A549 treated with Hydrocortisone at 1 μM for 4 hours (cell line): ENCODE data around the gene TWF1. TPM values are rescaled to one million over a fixed set of nuclear protein-coding genes. Genes with fewer than 3 reads are reported as not detected.

Experiments
- total RNA-seq: library from RNA; stranded (reverse); fragments of 200-300 nt; extraction: Qiagen RNA extraction; gene quantifications from 5 replicates; pipeline ENCODE4 v1.2.3, GENCODE V29; 2022

TWF1 gene
- total RNA-seq: 62.8 to 88.8 TPM (median 79.7 TPM) in 5 replicates

DNA sequence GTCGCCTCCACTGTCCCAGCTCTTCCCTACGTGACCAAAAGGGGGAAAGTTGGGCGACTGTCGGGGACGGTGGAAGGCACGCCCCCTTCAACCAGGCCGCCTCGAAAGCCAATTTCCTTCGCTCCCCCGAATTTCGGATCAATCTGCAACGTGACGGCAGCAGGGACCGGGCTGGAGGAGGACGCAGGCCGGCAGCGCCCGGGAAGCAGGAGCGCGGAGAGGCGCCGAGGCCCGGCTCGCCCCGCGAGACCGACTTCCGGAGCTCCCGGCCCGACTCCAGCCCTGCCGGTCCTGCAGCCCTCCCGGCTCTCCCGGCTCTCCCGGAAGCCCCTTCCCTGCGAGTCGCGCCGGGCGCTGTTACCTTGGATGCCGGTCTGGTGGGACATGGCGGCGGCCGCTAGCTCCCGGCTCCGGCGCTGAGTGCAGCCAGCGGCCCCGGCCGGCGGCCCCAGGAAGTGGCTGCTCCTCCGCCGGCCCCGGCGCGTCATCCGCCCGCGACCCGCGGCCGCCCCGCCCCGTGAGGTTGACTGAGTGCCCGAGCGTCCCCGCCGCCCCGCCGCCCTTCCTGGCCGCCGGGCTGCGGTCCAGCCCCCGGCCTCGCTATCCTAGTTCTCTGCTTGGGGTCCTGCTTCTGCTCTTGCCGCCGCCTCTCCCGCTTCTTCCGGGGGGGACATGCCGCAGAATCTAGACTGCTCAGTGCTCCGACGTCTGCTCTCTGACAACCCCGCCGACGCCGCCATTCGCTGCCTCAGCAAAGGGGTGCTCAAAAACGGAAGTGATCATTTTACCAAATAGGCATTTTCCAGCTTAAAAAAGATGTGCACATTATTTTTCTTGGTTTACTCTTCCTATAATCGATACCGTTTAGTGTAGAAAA is at the start of gene TWF1:
TSS of gene TWF1 (minus strand) at position 458 of the 877 bp plus-strand sequence. CDS start at position 386, 72 bp downstream.

DNA sequence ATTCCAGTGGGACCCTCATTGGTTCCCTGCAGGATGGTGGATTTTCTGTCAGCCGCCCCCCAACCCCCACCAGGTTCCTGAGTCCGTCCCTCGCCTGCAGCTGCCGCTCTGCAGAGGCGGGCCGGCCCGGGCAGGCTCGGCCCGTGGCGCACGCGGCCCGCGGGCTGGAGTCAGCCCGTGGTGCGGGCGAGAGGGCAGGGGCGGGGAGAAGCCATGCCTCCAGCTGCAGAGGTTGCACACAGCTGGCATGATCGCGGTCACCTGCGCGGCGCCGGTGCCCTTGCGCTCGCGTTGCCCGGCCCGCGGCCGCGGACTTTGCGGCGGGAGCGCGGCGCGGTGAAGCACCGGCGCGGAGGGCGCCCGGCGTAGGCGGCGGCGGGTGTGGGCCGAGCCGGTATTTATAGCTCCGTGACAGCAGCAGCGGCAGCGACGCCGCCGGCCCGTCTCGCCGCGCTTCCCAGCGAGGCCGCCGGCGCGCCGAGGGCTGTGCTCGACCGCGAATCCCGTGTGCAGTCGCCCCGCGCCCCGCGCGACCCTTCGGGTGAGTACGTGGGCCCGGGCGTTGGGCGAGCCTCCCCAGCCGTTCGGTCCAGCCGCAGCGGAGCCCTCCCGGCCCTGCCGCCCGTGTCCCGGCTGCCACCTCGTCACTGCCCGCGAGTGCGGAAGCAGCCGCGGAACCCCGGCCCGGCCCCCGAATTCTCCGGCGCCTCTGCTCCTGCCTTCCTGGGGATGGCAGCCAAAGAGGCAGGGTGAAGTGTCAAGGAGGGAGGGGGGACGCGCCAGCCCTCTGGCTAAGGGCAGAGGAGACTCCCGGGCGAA is 29.7 kb upstream of the TWF1 start, which contains the start of gene TMEM117:
TSS of gene TMEM117 (plus strand) at position 426 of the 819 bp plus-strand sequence.

GRCh38 chr12:43758728-43759563 is 47.2 kb downstream of the TWF1 start, which contains the start of the genes IRAK4 and PUS7L:
Gene IRAK4, plus strand, starts transcription at chr12:43758951. Its CDS starts 9,161 bp downstream, at chr12:43768112.
Gene PUS7L, minus strand, starts transcription at chr12:43758790. Its CDS starts 3,545 bp downstream, at chr12:43755245.

Other genes starting within 250 kb of the TWF1 start
- gene PUS7L, start 47.5 kb downstream of the TWF1 start, total RNA-seq: 3.2 to 7.1 TPM (median 4.4 TPM) in 5 replicates
- gene IRAK4, start 47.4 kb downstream of the TWF1 start, total RNA-seq: 3.7 to 5.1 TPM (median 4.8 TPM) in 5 replicates
- 1.2 to 2.2 TPM (median 1.7 TPM) in 5 replicates for gene TMEM117, start 29.8 kb upstream of the TWF1 start, total RNA-seq